ENCODE measurements around the gene CD38.
"Not testable (repeated sequence)": the region's sequence is repeated elsewhere in the genome, so short reads cannot be mapped to it uniquely, and the experiment has no call there.

Gene CD38

DNA sequence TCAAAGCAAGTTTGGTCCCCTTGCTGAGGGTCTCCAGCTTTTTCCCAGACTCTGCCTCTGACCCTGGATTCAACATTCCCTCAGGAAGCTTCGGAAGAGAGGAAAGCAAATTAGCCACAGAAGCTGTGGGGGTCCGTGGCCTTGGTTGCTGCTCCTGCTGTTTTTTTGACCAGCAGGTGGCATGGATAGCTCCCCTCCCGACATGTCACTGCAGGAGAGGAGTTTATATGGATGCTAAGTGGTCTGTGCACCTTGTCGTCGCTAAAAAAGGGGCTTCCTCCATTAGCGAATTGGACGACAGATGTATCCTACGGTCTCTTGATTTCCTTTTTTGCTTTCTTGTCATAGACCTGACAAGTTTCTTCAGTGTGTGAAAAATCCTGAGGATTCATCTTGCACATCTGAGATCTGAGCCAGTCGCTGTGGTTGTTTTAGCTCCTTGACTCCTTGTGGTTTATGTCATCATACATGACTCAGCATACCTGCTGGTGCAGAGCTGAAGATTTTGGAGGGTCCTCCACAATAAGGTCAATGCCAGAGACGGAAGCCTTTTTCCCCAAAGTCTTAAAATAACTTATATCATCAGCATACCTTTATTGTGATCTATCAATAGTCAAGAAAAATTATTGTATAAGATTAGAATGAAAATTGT lies 70.2 kb downstream of the CD38 start:
- TF ChIP-seq, protein P1, sequence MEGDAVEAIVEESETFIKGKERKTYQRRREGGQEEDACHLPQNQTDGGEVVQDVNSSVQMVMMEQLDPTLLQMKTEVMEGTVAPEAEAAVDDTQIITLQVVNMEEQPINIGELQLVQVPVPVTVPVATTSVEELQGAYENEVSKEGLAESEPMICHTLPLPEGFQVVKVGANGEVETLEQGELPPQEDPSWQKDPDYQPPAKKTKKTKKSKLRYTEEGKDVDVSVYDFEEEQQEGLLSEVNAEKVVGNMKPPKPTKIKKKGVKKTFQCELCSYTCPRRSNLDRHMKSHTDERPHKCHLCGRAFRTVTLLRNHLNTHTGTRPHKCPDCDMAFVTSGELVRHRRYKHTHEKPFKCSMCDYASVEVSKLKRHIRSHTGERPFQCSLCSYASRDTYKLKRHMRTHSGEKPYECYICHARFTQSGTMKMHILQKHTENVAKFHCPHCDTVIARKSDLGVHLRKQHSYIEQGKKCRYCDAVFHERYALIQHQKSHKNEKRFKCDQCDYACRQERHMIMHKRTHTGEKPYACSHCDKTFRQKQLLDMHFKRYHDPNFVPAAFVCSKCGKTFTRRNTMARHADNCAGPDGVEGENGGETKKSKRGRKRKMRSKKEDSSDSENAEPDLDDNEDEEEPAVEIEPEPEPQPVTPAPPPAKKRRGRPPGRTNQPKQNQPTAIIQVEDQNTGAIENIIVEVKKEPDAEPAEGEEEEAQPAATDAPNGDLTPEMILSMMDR (IDR thresholded peaks at IDR 0.05; ENCODE audit: insufficient read depth, low read depth, low read length, missing control alignments) = peak; percentile 52
- DNase-seq (ENCODE audit: low read depth) = peak; percentile 63

DNA sequence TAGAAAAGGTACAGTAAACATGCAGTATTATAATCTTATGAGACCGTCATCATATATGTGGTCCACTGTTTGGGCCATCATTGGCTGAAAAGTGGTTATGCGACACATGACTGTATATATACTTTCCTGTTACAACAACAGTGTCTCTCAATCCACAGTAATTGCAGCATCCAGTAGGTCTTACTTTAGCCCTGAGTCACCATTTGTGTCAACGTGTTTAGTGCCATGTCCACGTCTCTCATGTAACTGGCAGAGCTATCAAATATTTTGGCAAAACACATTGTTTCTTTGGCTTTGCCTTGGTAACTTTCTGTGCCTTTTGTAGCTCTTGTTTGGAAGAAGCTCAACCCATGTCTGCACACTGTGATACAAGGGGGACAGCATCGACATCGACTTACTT lies 73.8 kb downstream of the CD38 start:
- no peak overlapping the region for H3K4me3 ChIP-seq (ENCODE audit: low read length)
- TF ChIP-seq, protein P1 (IDR thresholded peaks at IDR 0.05; ENCODE audit: insufficient read depth, low read depth, low read length, missing control alignments) = no peak
- peak; percentile 20 for DNase-seq (ENCODE audit: low read depth)

More for the DNA sequence above, 70.2 kb downstream of the CD38 start:
- H3K4me3 ChIP-seq (ENCODE audit: low read length) = no peak overlapping the region

DNA sequence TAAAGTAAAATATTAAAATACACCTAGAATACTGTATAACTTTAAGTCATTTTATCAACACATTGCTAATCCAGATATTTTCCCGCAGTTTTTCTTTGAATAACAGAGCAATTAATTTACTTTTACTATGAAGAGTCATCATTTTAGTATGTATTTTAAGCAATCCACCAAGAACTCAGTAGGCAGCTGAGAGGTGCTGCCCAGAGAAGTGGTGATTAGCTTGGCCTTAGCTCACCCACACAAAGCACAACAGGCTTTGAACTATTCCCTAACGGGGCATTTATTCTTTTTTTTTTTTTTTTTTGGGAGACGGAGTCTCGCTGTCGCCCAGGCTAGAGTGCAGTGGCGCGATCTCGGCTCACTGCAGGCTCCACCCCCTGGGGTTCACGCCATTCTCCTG lies 74.4 kb downstream of the CD38 start:
- H3K4me3 ChIP-seq (ENCODE audit: low read length) = no peak overlapping the region
- no peak for DNase-seq (ENCODE audit: low read depth)
- TF ChIP-seq, protein P1 (IDR thresholded peaks at IDR 0.05; ENCODE audit: insufficient read depth, low read depth, low read length, missing control alignments) = no peak

DNA sequence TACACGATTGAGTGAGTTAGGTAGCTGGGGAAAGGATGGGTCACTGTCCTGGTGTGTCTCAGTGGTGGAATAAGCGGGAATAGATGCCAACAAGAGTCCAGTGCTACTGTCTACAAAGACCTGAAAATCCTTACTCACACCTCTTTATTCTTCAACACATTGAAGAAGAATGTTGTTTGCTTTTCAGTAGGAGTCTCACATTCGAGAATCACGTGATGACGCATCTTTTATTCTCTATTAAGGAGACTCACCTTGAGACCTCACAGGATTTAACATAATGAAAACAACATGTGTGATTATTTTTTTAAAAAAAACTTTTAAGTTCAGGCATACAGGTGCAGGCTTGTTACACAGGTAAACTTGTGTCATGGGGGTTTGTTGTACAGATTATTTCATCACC lies 75.2 kb downstream of the CD38 start:
- peak; percentile 91 for DNase-seq (ENCODE audit: low read depth)
- no peak overlapping the region for H3K4me3 ChIP-seq (ENCODE audit: low read length)
- TF ChIP-seq, protein P1 (IDR thresholded peaks at IDR 0.05; ENCODE audit: insufficient read depth, low read depth, low read length, missing control alignments) = no peak

DNA sequence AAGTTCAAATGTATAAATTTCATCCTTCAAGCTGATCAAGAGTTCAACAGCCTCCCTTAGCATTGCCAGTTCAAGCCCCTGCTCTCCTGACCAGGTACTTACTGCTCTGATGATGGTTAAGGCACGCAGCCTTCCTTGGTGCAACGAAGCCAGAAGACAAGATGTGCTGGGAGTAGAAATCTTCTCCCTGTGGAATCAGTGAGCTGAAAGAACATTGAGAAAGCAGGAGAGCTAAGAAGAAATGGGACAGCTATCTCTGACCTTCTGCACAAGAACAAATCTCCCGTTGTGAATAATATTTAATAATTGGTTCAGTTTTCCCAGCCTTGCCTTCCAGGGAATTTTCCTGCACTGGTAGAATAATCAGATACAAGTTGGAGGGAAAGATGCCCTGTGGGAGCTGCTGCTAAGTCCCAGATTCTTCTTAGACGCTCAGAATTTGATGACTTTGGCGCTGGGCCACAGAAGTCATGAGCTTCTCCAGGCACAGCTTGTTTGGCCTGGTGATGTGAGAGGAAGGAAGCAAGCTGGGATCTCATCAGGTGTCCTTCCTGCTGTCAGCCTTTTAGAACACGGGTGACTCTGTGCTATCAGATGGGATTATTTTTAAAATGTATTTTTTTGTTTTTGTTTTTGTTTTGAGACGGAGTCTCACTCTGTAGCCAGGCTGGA lies 77.8 kb downstream of the CD38 start:
- no peak for DNase-seq (ENCODE audit: low read depth)
- TF ChIP-seq, protein P1 (IDR thresholded peaks at IDR 0.05; ENCODE audit: insufficient read depth, low read depth, low read length, missing control alignments) = no peak
- H3K4me3 ChIP-seq (ENCODE audit: low read length) = no peak overlapping the region

DNA sequence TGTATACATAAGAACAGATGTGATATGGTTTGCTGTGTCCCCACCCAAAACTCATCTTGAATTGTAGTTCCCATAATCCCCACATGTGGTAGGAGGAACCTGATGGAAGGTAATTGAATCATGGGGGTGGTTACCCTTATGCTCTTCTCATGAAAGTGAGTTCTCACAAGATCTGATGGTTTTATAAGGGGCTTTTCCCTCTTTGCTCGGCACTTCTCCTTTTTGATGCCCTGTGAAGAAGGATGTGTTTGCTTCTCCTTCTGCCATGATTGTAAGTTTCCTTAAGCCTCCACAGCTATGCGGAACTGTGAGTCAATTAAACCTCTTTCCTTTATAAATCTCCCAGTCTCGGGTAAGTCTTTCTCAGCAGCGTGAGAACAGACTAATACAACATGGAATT lies 83.1 kb downstream of the CD38 start:
- not testable (repeated sequence) for H3K4me3 ChIP-seq (ENCODE audit: low read length); DNase-seq (ENCODE audit: low read depth)

DNA sequence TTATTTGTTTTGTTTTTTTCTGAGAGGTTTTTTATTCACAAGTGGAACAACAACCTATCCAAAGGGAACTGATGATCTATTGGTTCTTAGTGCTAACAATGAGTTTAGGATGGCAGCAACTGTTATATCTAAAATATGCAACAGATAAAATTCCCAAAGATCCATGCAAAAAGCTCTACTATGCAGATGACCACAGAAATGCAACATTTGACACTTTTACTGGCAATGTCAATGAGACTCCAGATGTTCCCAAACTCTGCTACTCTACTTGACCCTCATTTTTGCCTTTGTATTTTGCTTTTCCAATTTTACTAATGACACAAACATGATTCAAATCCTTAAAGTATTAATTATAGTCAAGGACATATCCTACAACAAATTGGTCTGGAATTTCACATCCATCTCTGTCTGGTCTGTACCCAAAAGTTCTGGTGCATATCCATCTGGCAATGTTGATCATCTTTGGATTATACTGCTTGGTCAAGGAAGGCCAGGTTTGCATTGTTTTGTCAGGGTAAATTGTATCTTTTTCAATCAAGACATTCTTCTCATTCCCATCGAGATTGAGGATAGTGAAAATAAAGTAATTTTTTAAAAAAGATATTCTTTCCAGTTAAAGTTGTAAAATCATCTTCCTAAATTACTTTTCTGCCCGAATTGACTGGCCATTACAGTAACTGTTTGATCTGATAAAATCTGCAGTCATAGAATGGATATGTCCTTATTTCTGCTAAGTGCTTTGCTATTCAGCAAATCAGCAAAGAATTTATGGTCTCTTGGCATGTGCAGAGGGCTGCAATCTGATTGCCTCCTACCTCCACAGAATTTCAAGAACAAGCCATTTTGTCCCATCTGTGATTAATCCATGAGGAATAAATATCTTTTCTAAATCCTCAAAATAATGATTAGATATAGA lies 86.8 kb downstream of the CD38 start:
- H3K4me3 ChIP-seq (ENCODE audit: low read length) = no peak overlapping the region
- TF ChIP-seq, protein P1 (IDR thresholded peaks at IDR 0.05; ENCODE audit: insufficient read depth, low read depth, low read length, missing control alignments) = no peak
- DNase-seq (ENCODE audit: low read depth) = no peak
